HG03457 (cell line): ENCODE results near the gene MCC.

ENCODE experiments used
- ATAC-seq: cut with Tn5 transposase; IDR thresholded peaks from one replicate; pipeline ENCODE4 v1.9.1; 2021; ENCODE audit warnings: moderate number of reproducible peaks; ENCODE audit not compliant: unreplicated experiment

MCC gene

DNA sequence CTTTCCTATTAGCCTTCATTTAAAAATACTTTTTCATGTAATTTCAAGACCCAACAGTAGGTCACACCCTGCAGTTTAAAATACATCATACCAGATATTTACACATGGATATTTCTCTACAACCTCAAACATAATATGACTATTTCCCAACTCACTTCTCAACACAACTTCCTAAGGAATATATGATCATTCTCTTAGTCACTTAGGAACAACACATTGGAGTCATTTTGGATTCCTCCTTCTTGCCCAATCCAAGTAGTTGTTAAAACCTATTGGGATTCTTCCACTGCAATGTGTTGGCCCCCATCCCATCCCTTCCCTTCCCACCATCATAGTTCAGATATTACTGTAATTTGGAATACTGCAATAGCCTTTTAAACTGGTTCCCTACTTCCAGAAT is 366.2 kb downstream of the MCC start:
- ATAC-seq, result no peak

DNA sequence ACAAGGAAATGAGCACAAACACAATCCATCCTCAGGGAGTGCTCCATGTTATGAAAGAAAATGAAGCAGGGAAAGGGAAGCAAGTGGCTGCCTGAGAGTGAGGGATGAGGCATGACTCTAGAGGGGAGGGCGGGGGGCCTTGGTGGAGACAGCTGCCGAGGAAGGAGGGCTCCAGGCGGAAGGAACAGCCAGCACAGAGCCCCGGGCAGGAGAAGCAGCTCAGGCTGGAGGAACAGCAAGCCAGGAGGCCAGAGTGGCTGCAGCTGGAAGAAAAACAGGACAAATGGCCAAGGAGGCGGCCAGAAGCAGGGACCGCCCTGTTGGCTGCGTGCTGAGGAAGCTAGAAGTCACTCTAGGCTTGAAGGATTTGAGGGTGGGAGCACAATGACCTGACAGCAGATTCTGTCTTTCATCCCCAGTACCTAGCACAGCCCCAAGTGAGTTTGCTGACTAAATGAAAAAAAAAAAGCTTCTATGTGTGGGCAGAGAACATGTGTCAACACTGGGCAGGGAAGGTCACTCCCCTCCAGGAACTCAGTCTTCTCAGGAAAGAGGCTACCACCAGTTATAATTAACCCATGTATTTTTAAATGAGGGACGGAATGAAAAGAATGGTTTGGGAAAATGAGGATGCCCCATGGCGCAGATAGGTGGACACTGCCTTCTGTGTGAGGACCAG is 368.9 kb downstream of the MCC start:
- ATAC-seq, result no peak

DNA sequence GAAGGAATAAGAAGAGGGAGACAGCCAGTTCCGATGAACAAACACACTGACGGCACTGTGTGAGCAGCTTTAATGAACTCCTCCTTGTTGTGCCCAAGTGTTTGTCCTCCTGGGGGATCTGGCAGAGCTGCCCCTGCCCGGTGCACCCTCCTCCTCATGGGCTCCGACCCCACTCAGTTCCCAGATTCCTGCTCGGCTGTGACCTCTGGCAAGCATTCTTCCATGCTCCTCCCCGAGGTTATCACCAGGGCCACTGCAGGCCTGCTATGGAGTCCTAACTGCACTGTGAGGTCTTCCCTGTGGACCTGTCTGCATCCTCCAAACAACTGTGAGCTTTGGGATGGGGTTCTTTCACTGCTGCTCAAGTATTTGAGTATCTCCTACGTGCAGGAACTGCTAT is 369.5 kb downstream of the MCC start:
- ATAC-seq, result no peak

DNA sequence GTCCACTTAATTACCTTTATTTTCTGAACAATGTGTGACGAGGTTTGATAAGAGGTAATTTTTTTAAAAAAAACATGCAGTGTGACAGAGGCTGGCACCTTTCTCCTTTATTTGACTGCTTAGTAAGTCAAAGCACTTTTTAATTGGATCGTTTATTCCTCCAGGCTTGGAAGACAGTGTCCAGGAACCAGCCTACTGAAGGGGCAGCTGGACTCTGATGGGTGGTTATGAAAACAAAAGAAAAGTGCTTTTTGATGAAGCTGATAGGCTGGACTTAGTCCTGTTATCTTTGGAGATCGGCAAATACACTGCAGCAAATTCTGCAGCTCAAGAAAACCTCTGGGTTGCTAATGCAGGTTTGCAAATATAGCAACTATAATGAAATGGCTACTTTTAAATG is 370.0 kb downstream of the MCC start:
- no peak for ATAC-seq

DNA sequence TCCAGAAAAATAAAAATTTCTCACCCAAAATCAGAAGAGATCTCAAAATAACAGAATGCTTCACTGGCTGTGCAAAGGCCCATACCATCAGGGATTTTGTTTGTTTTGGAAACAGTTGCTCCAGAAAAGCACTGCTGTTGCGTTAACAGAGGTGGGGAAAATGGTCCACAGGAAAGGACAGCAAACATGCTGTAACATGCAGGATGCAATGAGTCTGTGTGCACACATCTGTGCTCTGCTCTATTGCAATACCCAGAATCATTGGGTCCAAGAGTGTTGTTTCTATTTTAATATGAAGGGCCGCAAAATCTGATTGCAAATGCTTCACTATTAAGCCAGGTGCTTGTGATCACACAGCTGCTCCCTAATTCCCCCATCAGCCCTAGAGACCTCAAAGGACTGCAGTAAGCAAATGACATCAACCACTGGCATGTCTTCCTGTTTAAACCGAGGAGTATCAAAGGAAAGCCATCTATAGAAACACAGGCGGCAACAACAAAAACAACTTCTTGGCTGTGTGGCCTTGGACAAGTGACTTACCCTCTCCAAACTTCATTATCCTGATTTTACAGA is 370.6 kb downstream of the MCC start:
- no peak for ATAC-seq

DNA sequence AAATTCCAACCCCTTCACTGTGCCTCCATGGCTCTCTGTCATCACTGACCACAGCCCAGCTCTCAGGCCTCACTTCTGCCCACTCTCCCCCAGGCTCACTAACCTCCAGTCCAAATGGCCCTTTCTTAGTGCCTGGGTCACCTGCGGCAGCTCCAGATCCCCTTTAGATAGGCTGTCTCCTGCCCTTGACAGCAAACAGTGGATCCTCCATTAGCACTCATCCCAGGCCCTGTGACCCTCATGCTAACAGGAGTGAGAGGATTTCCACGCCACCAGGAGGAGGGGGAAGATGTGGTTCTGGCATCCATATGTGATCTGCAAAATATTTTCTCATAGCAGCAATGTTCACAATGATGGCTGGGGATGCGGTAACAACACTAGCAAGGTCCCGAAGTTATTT is 372.3 kb downstream of the MCC start:
- ATAC-seq, result no peak

DNA sequence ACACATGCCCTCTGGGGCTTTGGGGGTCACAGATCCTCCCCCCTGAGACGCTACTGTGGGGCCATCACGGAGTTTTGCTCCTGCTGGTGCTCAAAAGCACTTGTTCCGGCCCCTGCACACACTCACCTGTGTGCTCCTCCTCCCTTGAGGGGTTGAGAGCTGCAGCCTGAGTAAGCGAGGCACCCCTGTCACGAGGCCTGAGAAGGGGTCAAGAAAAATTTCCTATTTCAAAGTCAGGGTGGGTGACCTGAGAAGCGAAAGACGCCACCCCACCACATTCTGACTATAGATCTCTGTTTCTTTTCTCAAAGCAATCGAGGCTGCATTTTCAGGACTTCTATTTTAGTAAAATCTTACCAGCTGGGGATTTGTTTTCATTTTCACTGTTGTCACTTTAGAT is 373.2 kb downstream of the MCC start:
- ATAC-seq, result no peak

DNA sequence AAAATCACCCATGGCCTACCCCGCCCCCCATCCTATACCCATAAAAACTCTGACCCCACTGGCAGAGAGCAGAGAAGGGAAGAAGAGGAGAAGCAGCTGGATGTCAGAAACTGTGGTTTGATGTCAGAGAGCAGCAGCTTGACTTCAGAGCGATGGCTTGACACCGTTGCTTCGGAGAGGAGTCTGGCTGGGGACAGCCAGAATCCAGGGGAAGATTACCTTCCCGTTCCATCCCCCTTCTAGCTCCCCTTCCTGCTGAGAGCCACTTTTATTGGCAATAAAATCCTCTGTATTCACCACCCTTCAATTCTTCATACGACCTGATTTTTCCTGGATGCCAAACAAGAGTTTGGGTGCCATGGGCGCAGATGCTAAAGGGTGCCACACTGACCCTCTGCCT is 373.7 kb downstream of the MCC start:
- ATAC-seq, result no peak

DNA sequence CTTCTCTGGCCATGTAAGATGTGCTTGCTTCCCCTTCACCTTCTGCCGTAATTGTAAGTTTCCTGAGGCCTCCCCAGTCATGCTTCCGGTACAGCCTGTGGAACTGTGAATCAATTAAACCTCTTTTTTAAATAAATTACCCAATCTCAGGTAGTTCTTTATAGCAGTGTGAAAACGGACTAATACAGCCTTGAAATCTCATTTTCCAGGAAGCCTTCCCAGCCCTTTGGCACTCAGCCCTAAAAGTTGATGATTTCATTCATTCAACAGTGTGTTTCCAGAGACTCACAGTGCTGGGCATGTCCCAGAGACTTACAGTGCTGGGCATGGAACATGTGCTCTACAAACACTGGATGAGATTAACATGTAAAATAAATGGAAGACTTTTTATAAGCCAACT is 375.8 kb downstream of the MCC start:
- no peak for ATAC-seq

DNA sequence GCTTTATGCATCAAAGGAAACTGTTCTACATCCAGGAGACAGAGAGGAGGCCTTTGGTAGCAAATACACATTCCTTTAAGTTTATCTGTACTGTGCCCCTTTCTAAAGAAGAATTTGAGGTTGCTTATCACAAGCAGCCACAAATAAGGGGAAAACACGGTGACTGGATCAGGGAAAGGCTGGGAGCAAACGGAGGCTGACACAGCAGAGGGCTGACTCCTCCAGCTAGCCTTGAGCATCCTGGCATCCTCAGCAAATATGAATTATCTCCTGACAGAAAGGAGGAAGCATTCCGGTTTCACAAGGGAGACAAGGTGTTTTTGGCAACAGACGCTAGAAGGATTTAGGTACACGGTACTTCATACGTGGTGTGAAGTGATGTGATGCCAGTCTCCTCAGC is 378.1 kb downstream of the MCC start:
- ATAC-seq, result no peak

DNA sequence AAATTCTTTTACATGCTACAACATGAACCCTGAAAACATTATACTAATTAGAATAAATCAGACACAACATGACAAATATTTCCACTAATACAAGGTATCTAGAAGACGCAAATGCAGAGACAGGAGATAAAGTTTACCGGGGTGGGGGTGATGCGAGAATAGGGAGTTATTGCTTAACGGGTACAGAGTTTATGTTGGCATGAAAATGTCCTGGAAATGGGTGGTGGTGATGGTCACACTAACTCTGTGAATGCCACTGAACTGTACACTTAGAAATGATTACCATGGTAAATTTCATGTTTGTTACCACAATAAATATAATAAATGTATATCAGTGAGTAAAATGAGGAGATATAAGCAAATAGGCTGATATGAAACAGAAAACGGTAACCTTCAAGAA is 378.9 kb downstream of the MCC start:
- no peak for ATAC-seq

DNA sequence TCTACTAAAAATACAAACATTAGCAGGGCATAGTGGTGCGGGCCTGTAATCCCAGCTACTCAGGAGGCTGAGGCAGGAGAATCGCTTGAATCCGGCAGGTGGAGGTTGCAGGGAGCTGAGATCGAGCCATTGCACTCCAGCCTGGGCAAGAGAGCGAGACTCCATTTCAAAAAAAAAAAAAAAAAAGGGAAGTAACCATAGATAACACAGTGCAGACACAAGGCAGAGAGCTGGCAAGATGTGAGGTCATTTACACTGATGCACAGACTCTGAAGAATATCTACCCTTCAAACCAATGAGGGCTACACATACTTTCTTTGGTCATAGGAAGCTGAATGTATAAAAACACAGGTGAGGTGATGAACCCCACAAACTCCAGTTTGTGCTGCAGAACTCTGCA is 379.8 kb downstream of the MCC start:
- no peak for ATAC-seq

DNA sequence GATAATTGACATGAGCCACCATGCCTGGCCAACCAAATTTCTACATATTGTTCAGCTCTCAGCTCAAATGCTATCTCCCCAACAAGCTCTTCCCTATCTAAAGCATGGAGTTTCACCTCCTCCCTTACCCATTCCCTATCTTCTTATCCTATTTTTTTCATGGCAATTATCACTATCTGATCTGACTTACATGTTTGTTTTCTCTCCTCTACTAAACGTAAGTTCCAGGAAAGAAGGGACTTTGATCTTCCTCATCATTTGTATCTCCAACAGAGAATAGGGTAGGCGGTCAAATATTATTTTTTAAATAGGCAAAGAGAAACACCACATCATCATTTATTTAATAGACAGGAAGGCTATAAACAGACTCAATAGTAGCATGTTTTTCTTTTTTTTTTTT is 381.4 kb downstream of the MCC start:
- ATAC-seq, result no peak

DNA sequence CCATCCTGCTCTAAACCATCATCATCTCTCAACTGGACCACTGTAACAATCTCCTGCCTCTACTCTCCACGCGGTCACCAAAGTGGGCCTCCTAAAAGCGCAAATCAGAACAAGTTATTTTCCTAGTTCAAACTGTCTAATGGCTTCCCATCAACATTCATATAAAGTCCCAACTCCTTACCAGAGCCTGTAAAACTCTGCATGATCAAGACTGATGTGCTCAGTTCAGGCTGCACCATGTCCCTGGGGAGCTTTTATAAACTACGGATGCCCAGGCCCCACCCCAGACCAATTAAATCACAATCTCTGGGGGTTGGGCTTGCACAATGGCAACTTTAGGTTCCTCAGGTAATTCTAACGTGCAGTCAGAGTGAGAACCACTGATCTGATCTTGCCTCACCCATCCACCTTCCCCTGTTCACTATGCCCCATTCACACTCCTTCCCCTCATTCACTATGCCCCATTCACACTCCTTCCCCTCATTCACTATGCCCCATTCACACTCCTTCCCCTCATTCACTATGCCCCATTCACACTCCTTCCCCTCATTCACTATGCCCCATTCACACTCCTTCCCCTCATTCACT is 382.5 kb downstream of the MCC start:
- no peak for ATAC-seq

DNA sequence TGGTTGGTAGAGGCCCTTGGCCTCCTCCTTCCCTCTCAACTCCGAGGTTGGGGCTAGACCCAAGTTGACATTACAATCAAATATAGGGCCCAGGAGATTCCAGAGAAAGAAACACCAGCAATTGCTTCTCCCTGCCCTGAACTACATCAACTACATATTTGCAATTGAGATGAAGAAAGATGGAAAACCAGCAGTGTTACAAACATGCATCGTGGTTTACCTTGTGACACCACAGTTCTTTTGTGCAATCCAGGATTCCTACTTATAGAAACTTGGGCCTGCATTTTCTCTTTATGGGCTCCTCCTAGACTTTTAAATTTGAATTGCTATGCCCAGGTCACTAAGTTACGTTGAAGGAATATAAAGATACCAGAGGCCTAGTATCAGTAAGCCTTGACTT is 384.9 kb downstream of the MCC start:
- ATAC-seq, result no peak

DNA sequence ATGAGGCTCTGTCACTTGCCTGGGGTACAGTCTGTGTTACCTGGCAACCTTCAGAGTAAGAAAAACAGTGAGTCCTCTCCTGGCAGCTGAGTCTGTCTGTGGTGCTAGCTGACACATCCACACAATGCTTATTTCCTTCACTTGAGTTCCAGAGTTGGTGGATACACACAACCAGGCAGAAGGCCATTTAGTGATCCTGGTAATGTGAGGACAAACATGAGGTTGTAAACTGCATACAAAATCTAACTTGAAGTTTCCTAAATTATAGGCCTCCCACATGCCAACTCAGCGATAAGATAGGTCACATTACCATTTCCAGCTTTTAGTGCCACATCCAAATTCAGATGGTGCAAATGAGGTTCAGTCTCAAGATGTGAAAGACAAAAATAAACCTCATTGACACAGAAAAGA is 386.1 kb downstream of the MCC start:
- no peak for ATAC-seq

DNA sequence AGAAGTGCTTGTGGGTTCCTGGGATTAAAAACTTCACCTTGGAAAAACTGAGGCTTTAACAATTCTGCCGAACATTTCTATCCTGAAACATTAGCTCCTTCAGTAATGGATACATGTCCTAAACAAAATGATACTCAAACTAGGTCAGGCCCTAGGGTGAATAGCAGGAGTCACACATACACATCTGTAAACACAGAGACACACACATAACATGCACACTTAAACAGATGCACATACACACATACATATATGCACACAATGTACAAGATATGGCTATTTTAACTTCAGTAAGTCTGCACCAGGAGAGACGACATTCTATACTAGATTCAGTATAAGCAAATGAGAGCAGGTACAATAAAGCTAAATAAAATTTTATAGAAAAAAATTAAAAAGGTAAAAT is 387.3 kb downstream of the MCC start:
- ATAC-seq, result no peak

DNA sequence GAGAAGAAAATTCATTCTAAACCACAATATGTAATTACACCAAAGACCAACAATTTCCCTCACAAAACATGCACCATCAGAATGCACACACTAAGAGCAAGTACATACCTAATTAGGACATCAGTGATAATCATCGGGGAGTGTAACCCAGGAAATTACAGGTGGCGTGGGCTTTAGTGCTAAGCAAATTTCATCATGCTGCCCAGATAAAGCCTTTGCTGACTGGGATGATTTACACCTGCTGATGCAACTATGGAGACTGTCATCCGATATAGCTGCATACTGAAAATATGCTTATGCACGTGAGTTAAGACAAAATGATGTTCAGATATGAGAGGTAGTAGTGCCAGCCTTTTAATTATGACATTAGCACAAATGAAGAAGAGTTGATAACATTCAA is 388.4 kb downstream of the MCC start:
- ATAC-seq, result no peak

DNA sequence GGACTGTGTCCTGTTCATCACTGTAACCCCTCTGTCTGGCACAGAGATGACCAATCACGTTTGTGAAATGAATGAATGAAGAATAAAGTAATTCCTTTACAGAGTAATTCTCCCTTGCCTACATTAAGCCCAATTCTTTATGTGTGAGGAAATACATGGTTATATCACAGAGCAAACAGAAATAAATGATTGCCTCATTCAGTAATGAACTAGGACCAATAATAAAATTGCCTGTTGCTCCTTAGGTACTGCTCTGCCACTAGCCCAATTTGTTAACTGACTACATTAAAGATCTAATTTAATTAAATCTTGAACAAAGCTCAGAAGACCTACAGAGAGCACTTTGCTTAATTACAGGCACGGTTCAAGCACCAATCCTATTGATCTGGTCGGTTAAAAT is 389.9 kb downstream of the MCC start:
- no peak for ATAC-seq

DNA sequence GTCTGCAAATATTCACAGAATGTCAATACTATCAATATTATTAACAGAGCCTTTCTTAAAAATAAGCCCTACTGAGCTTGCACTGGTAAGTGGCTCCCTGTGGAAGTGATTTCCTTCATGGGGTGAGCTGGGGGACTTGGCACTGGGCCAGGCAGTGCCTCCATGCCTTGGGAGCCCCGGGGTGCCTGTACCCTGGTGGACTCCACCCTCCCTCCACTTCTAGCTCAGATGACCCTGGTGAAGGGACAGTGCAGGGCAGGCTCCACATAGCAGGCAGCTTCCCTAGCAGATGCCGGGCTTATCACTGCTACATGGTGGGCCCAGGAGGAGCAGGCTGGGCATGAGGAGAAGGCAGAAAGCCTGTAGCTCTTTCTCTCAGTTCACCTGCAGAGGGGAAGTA is 392.4 kb downstream of the MCC start:
- no peak for ATAC-seq

DNA sequence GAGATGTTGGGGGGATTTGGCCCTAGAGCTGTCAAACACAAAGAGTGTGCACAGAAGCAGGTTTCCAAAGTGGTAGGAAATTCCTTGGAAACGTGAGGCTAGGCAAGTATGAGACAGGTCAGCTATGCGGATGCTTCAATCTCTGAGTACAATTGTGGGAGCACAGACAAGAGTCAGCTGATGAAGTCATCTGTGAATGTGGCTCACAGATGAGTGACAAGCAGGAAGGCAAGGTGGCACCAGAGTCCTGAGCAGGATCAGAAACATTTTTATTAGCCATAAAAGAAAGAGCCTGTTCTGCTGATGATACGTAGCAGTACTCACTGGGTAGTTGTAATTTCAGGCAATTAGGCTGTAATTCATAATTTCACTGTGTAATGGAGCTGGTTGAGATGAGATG is 394.7 kb downstream of the MCC start:
- ATAC-seq, result no peak

DNA sequence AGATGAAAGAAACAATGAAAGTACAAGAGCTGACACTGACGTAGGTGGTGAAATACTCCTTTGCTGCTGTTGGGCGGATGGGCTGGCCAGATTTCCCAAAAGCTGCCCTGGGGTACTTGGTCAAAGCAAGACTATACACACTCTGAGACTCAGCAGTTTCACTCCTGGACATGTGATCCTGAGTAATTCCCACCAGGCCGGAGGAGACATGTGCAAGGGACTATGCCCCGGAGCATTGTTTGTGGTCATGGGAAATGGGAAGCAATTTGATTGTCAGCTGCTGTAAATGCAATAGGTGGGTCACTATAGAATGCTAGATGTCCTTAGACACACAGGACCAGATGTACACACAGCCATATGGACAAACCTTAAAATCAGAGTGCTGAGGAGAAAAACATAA is 395.6 kb downstream of the MCC start:
- no peak for ATAC-seq

DNA sequence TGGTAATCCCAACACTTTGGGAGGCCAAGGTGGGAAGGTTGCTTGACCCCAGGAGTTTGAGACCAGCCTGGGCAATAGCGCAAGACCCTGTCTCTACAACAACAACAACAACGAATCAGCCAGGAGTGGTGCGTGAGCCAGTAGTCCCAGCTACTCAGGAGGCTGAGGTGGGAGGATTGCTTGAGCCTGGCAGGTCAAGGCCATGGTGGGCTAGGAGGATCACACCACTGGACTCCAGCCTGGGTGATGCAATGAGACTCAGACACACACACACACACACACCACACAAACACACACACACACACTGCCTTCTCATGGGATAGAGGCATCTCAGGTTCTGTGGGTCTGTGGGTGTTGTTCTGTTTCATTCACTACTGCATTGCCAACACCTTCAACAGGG is 396.6 kb downstream of the MCC start:
- no peak for ATAC-seq
